K562 (cell line): Measurements from ENCODE around the gene TIMP3. TPM values are rescaled to one million over a fixed set of nuclear protein-coding genes. Genes with fewer than 3 reads are reported as not detected.

Experiments used
- ATAC-seq: fragments of 200-7000 bp; cut with Tn5 transposase; 3 replicates; pipeline ENCODE4 v1.9.1; 2020; ENCODE audit warnings: moderate library complexity
- BruUV-seq: library from RNA; stranded (reverse); fragments of 400-500 nt; replicated peaks from 2 replicates; lab custom pipeline; 2021; lab: Mats Ljungman, UMichigan
- CTCF ChIA-PET: fragments of 300-600 bp; formaldehyde crosslinking; extraction: SDS; loops from one replicate; lab custom pipeline; 2021; ENCODE audit warnings: low intra/inter-chr PET ratio; lab: Yijun Ruan, JAX
- POLR2A ChIA-PET: fragments of 300-600, 350-650 bp; sonication (Branson Sonifier 250); formaldehyde crosslinking; extraction: SDS; loops from one replicate; lab custom pipeline; 2021; ENCODE audit warnings: antibody characterized with exemption, inconsistent platforms; lab: Yijun Ruan, JAX
- DNase-seq, 4 experiments: peaks; one replicate each; pipeline versions ENCODE4 v3.0.0 to v3.0.0-alpha.2; 2011 to 2018; ENCODE audit warnings: low spot score in 3 of 4, mixed read lengths in 3 of 4; ENCODE audit errors: extremely low read depth in 1 of 4
- FAIRE-seq: peaks from 2 replicates; lab custom pipeline; 2011; peaks lifted over from hg19 to GRCh38; lab: Jason Lieb, UNC
- H2AFZ ChIP-seq: 2 replicates; pipeline ENCODE4 v1.6.0; 2011; ENCODE audit warnings: low read depth, low read length, control low read depth, inconsistent platforms
- H3K27ac ChIP-seq: fragments of 200-600 bp; 3 replicates; pipeline ENCODE4 v1.8.0; 2011; ENCODE audit warnings: low read depth, mild to moderate bottlenecking, control low read depth, inconsistent platforms, low read length, moderate library complexity, mixed read lengths; ENCODE audit errors: extremely low read depth
- H3K27me3 ChIP-seq, 2 experiments: fragments of 300-600 bp in 1 of 2; 2 replicates in 1 of 2; 3 replicates in 1 of 2; pipeline versions ENCODE4 v1.6.0 to v1.8.0; 2011; ENCODE audit warnings: inconsistent platforms in 2 of 2, low read length in 2 of 2, mild to moderate bottlenecking in 1 of 2, mixed read lengths in 1 of 2, moderate library complexity in 1 of 2; ENCODE audit not compliant: control insufficient read depth in 2 of 2, insufficient read depth in 2 of 2
- H3K36me3 ChIP-seq: fragments of 300-600 bp; 3 replicates; pipeline ENCODE4 v1.8.0; 2011; ENCODE audit warnings: mild to moderate bottlenecking, low read length, inconsistent platforms; ENCODE audit not compliant: control insufficient read depth, insufficient read depth
- H3K4me1 ChIP-seq, 2 experiments: fragments of 200-600 bp in 1 of 2; replicated peaks in 1 of 2; 2 replicates in 1 of 2; 3 replicates in 1 of 2; pipeline versions ENCODE4 v1.5.1 to v1.8.0; 2011; ENCODE audit warnings: inconsistent platforms in 2 of 2, low read length in 2 of 2, mild to moderate bottlenecking in 1 of 2, mixed read lengths in 1 of 2, moderate library complexity in 1 of 2; ENCODE audit not compliant: control insufficient read depth in 2 of 2, insufficient read depth in 2 of 2
- H3K4me2 ChIP-seq: 2 replicates; pipeline ENCODE4 v1.6.1; 2011; ENCODE audit warnings: low read length, control low read depth, inconsistent platforms, mixed read lengths; ENCODE audit not compliant: insufficient read depth
- H3K4me3 ChIP-seq: fragments of 200-600 bp; sonication (generic), shearing (Covaris generic); 2 replicates; pipeline ENCODE4 v1.5.1; 2016; ENCODE audit warnings: control low read depth, inconsistent platforms
- H3K79me2 ChIP-seq: fragments of 200-600 bp; 3 replicates; pipeline ENCODE4 v1.8.0; 2011; ENCODE audit warnings: low read length, inconsistent platforms; ENCODE audit not compliant: control insufficient read depth, insufficient read depth
- H3K9ac ChIP-seq, 2 experiments: 2 replicates each; pipeline versions ENCODE4 v1.6.0 to v1.6.1; 2011; ENCODE audit warnings: low read depth in 2 of 2, low read length in 2 of 2, control low read depth in 1 of 2, inconsistent platforms in 1 of 2, mild to moderate bottlenecking in 1 of 2, mixed read lengths in 1 of 2; ENCODE audit not compliant: insufficient read depth in 1 of 2
- H3K9me1 ChIP-seq: one replicate; pipeline ENCODE4 v1.6.0; 2011; ENCODE audit warnings: inconsistent platforms, mild to moderate bottlenecking, low read length, moderate library complexity; ENCODE audit not compliant: control insufficient read depth, insufficient read depth
- H3K9me3 ChIP-seq: replicated peaks from 2 replicates; pipeline ENCODE4 v1.5.1; 2011; ENCODE audit warnings: low read depth, low read length, inconsistent platforms; ENCODE audit not compliant: control insufficient read depth, insufficient read depth
- H4K20me1 ChIP-seq: replicated peaks from 2 replicates; pipeline ENCODE4 v1.6.1; 2011; ENCODE audit warnings: low read length, inconsistent platforms, mixed read lengths; ENCODE audit not compliant: control insufficient read depth, insufficient read depth
- ETS2 ChIP-seq: IDR thresholded peaks from 2 replicates; pipeline ENCODE4 v1.6.1; 2016; ENCODE audit warnings: borderline replicate concordance, missing genetic modification characterization, mild to moderate bottlenecking, moderate library complexity, missing compliant biosample characterization; ENCODE audit not compliant: poor library complexity, severe bottlenecking
- FUS ChIP-seq: fragments of 200-400 bp; formaldehyde crosslinking; optimal IDR thresholded peaks from 2 replicates; pipeline ENCODE3; 2017; ENCODE audit warnings: low read depth, low read length
- NFATC3 ChIP-seq: fragments of 450-650 bp; IDR thresholded peaks from 2 replicates; pipeline ENCODE4 v1.6.1; 2017; ENCODE audit warnings: mild to moderate bottlenecking
- PHF21A ChIP-seq: fragments of 450-650 bp; IDR thresholded peaks from 2 replicates; pipeline ENCODE4 v1.6.1; 2017; ENCODE audit warnings: low read depth, borderline replicate concordance
- TAF9B ChIP-seq: fragments of 450-650 bp; IDR thresholded peaks from 2 replicates; pipeline ENCODE4 v1.6.1; 2018; ENCODE audit warnings: mild to moderate bottlenecking; ENCODE audit not compliant: partially characterized antibody
- VEZF1 ChIP-seq: fragments of 200-800 bp; sonication (Bioruptor generic); IDR thresholded peaks from 2 replicates; pipeline ENCODE4 v1.6.1; 2017; ENCODE audit warnings: missing genetic modification characterization, missing compliant biosample characterization
- ZNF57 ChIP-seq: fragments of 450-650 bp; formaldehyde crosslinking; IDR thresholded peaks from 2 replicates; pipeline ENCODE4 v1.4.0; 2020; ENCODE audit warnings: mild to moderate bottlenecking, moderate library complexity
- WGBS: fragments of 100-300 bp; shearing (Covaris generic); methylation state at CpG from one replicate; pipeline ENCODE4 v1.1.6; 2016; ENCODE audit warnings: low coverage, mixed read lengths; ENCODE audit not compliant: insufficient coverage; ENCODE audit errors: missing lambda C conversion rate; 5-methylcytosine and 5-hydroxymethylcytosine counted together
- in situ Hi-C: fragments of 300-500 bp; cut with MboI; formaldehyde crosslinking; loops from 4 replicates; pipeline ENCODE4 v1.15.0; 2018; ENCODE audit warnings: inconsistent platforms, mixed read lengths
- intact Hi-C: fragments of 100-400 bp; cut with micrococcal nuclease; formaldehyde crosslinking; loops from 2 replicates; pipeline ENCODE4 v1.14.2; 2022
- polyA plus RNA-seq, 8 experiments: library from polyadenylated mRNA; depleted of rRNA in 4 of 8; stranded (reverse) in 5 of 8; unstranded in 3 of 8; fragments of >200 nt; fragmentation: Nextera tagmentation in 2 of 8; fragmentation: Illumina TruSeq in 1 of 8; extraction: Ambion mirVana in 2 of 8; extraction: Trizol in 1 of 8; gene quantifications; 2 replicates each; pipeline versions ENCODE4 v1.2.1 to v1.2.3, GENCODE V29; 2011 to 2014; ENCODE audit warnings: inconsistent platforms in 1 of 8, missing spikeins in 1 of 8
- total RNA-seq, 7 experiments: library from RNA; depleted of rRNA in 6 of 7; stranded (reverse); fragments of >200 nt in 6 of 7; fragmentation: Illumina TruSeq in 2 of 7; extraction: Trizol in 2 of 7; gene quantifications; 2 replicates each; pipeline versions ENCODE4 v1.2.1 to v1.2.3, GENCODE V29; 2011 to 2021; ENCODE audit warnings: low replicate concordance in 1 of 7

TIMP3 gene
- total and polyA plus RNA-seq, 9 of the 15 experiments (the other 6 are each of a cell fraction or from before 2014, with no cell fraction given): 0.07 to 0.73 (median 0.18) TPM

GRCh38 chr22:32862083-32862482 lies 60.6 kb downstream of the TIMP3 start:
- WGBS: 57% methylated on average over 4 of the region's 4 CpGs
- Histone ChIP-seq H2AFZ (no peak overlapping the region), H3K27ac (no peak overlapping the region), H3K4me1 (no peaks in the 10 kb centered on the region; a peak in 2 of 5 replicates), H4K20me1 (no peaks in the 10 kb centered on the region), H3K4me2 (no peak overlapping the region), H3K9me1 (no peaks in the 10 kb centered on the region), H3K9ac (no peak overlapping the region), H3K36me3 (no peaks in the 10 kb centered on the region), H3K27me3 (no peaks in the 10 kb centered on the region), H3K9me3 (no peaks in the 10 kb centered on the region), H3K79me2 (no peaks in the 10 kb centered on the region), H3K4me3 (no peak overlapping the region)
- ATAC-seq (no peak), FAIRE-seq (no peak), DNase-seq (no peak)
- ChIA-PET POLR2A (no interaction called here), CTCF (no interaction called here)
- BruUV-seq: no TSS peak
- in situ Hi-C loops (no loop called here), intact Hi-C loops (no loop called here)
- TF ChIP-seq VEZF1 (CRISPR knock-in tag): no peak
- TF ChIP-seq PHF21A: no peak
- no peak for TF ChIP-seq FUS

GRCh38 chr22:32862936-32863661 lies 61.6 kb downstream of the TIMP3 start:
- intact Hi-C loops (no loop called here), in situ Hi-C loops (no loop called here)
- 61% methylated on average over 4 of the region's 8 CpGs for WGBS
- BruUV-seq: no TSS peak
- ChIA-PET CTCF (no interaction called here), POLR2A (interaction anchor here (1.0 kb wide), 1 partner anchor 44 kb away, joined by 3 read pairs; no protein-coding TSS in a partner anchor)
- no peak for DNase-seq
- H4K20me1 ChIP-seq: no peaks in the 10 kb centered on the region
- H3K4me2 ChIP-seq: no peak overlapping the region
- no peak for TF ChIP-seq TAF9B
- no peak for TF ChIP-seq NFATC3
- no peak for TF ChIP-seq ETS2 (tag)
- TF ChIP-seq ZNF57 (CRISPR knock-in tag): no peak
- FAIRE-seq: no peak
- H2AFZ ChIP-seq: no peak overlapping the region
- no peak overlapping the region for H3K9ac ChIP-seq
- H3K4me3 ChIP-seq: no peak overlapping the region
- no peaks in the 10 kb centered on the region for H3K9me3 ChIP-seq
- ATAC-seq: no peak
- H3K36me3 ChIP-seq: no peaks in the 10 kb centered on the region
- no peaks in the 10 kb centered on the region for H3K79me2 ChIP-seq
- H3K4me1 ChIP-seq: no peaks in the 10 kb centered on the region; a peak in 2 of 5 replicates
- H3K27me3 ChIP-seq: no peaks in the 10 kb centered on the region
- H3K9me1 ChIP-seq: no peaks in the 10 kb centered on the region
- H3K27ac ChIP-seq: no peak overlapping the region
